ENCODE data around the gene XPO1.

- TF ChIP-seq POLR2A (IDR thresholded peaks at IDR 0.05) (no peak), CTCF (IDR thresholded peaks at IDR 0.05) (no peak)
Measured at GRCh38 chr2:61456746-61457420, 81.3 kb downstream of the XPO1 start.
